Aorta (tissue), 5 donors: ENCODE data around the gene SCAMP4. TPM values are rescaled to one million over a fixed set of nuclear protein-coding genes. Genes with fewer than 3 reads are reported as not detected.

ENCODE experiments used
- ATAC-seq: fragments of 200-7000 bp; cut with Tn5 transposase; one replicate; pipeline ENCODE4 v1.9.1; 2022; ENCODE audit warnings: moderate library complexity; ENCODE audit not compliant: low FRiP score
- DNase-seq, 2 donors: peaks; one replicate each; pipeline ENCODE4 v3.0.0-alpha.2; 2020
- H3K27ac ChIP-seq, 2 donors: one replicate each; pipeline ENCODE4 v1.5.1; 2013; ENCODE audit warnings: low read length in 2 of 2, mild to moderate bottlenecking in 2 of 2, moderate library complexity in 2 of 2, control low read depth in 1 of 2, inconsistent platforms in 1 of 2, low read depth in 1 of 2
- H3K27me3 ChIP-seq, 2 donors: one replicate each; pipeline ENCODE4 v1.6.1; 2013; ENCODE audit warnings: control low read depth in 1 of 2, low read length in 1 of 2, mild to moderate bottlenecking in 1 of 2, moderate library complexity in 1 of 2; ENCODE audit not compliant: insufficient read depth in 2 of 2, control insufficient read depth in 1 of 2
- H3K36me3 ChIP-seq, 2 donors: one replicate each; pipeline ENCODE4 v1.6.1; 2013; ENCODE audit warnings: control low read depth in 1 of 2, low read length in 1 of 2, mild to moderate bottlenecking in 1 of 2; ENCODE audit not compliant: insufficient read depth in 2 of 2, control insufficient read depth in 1 of 2
- H3K4me1 ChIP-seq, 2 donors: one replicate each; pipeline ENCODE4 v1.6.1; 2013; ENCODE audit warnings: low read length in 2 of 2, control low read depth in 1 of 2, mild to moderate bottlenecking in 1 of 2, moderate library complexity in 1 of 2; ENCODE audit not compliant: insufficient read depth in 2 of 2, control insufficient read depth in 1 of 2
- H3K4me3 ChIP-seq, 2 donors: one replicate each; pipeline ENCODE4 v1.5.1; 2013; ENCODE audit warnings: low read length in 2 of 2, control low read depth in 1 of 2, mild to moderate bottlenecking in 1 of 2
- H3K9me3 ChIP-seq: one replicate; pipeline ENCODE4 v1.6.1; 2013; ENCODE audit warnings: mild to moderate bottlenecking, low read length; ENCODE audit not compliant: control insufficient read depth
- WGBS, 2 donors: extraction: QIAGEN DNeasy Blood & Tissue Kit; methylation state at CpG; one replicate each; pipeline ENCODE4 v1.1.7; 2013; 5-methylcytosine and 5-hydroxymethylcytosine counted together
- intact Hi-C, 2 donors: fragments of 100-400 bp; cut with DNase I; formaldehyde crosslinking; loops; one replicate each; pipeline versions ENCODE4 v1.14.2 to v1.15.0; 2022
- polyA plus RNA-seq, 2 donors: library from polyadenylated mRNA; stranded (reverse); fragments of 200-250 nt; gene quantifications; one replicate each; pipeline ENCODE4 v1.2.3, GENCODE V29; 2013
- total RNA-seq, 2 donors: library from RNA; stranded (reverse); fragmentation: NEBNext Ultra II Directional; extraction: Animal tissue kit (Norgen Biotek cat#: 25700); gene quantifications; one replicate each; pipeline ENCODE4 v1.2.1, GENCODE V29; 2021
- donor health status: healthy with polysubstance abuse.
- donor health status: Bipolar disorder and iron deficiency.
- donor health status: DM: no; HTN: no; CAD: no.
- donor health status: DM: no; HTN: no; CAD: no.
- donor health status: DM: yes; HTN: yes; CAD: no.

Gene SCAMP4
- total and polyA plus RNA-seq, 4 donors, result 10.1 to 49.6 (median 29.0) TPM

DNA sequence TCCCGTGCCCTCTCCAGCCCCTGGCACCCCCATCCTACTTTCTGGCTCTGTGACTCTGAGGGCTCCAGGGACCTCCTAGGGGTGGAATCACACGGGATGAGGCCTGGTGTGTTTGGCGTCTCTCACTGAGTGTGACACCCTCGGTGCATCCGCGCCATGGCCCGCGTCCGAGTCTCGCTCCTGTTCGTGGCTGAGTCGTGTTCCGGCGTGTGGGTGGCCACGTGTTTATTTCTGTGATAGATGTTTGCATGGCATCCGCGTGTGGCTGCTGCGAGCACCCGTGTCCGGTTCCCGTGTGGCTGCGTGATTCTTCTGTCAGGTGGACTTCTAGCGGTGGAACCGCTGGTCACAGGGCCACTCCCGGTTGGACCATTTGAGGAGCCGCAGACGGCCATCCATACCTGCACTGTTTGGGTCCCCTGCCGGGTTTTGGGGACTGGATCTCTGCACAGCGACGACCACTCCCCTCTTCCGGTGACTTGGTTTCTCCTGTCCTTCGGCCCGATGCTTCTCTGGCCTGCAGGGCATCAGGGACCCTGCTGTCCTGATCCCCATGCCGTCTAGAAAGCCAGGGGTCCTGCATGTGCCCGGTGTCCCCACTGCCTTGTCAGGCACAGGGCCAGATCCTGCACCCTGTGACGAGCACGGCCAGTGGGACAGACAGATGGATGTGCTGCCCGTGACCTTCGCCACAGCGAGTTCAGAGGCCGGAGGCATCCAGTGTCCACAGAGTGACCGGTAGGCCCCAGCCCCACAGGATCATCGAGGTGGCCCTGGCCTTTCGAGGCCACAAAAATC lies 44.3 kb downstream of the SCAMP4 start:
- no peak for DNase-seq
- Histone ChIP-seq H3K4me3 (no peak overlapping the region), H3K4me1 (no peaks in the 10 kb centered on the region), H3K27ac (no peak overlapping the region), H3K9me3 (no peaks in the 10 kb centered on the region), H3K27me3 (no peaks in the 10 kb centered on the region), H3K36me3 (no peaks in the 10 kb centered on the region)
- no peak for ATAC-seq
- 96% methylated on average over 44 of the region's 44 CpGs for WGBS, 2 donors
- intact Hi-C loops, result no loop called here

DNA sequence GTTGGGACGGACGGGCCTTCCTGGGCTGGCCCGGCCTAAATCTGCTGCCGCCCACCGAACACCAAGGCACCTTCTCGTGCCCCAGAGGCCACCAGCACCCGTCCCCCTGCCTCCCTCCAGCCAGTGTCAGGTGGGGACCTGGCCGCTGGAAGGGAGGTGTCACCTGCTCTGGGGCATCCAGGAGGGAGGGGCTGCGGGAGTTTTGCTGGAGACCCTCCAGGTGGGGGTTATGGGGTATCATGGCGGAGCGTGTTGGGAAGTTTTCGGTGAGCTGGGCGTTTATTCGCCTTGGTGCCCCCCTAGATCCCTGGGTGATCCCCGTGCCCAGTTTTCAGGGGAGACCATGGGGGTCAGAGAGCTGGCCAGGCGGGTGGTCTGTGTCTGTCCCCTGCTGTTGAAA lies 45.4 kb downstream of the SCAMP4 start:
- Histone ChIP-seq H3K4me3 (no peak overlapping the region), H3K36me3 (no peaks in the 10 kb centered on the region), H3K9me3 (no peaks in the 10 kb centered on the region), H3K27ac (no peak overlapping the region), H3K4me1 (no peaks in the 10 kb centered on the region), H3K27me3 (no peaks in the 10 kb centered on the region)
- intact Hi-C loops, result no loop called here
- WGBS, 2 donors, result 94 to 98% methylated on average over 14 to 16 of the region's 16 CpGs
- ATAC-seq (no peak), DNase-seq (no peak)

DNA sequence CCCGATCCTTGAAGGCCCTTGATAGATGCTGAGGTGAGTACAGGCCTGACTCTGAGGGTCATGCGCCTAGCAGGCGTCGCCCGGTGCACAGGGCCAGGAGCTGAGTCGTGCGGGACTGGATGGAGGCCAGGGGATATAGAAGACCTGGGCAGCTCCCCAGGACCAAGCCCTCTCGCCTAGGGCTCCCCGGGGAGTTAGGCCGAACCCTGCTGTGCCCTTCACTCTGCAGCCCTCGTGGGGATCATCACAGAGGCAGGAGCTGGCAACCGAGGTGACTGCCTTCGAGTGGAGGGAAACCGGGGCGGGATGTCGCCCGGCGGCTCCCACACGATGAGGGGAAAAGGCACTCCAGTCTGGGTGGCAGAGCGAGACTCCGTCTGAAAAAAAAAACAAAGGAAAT lies 47.4 kb downstream of the SCAMP4 start:
- no peaks in the 10 kb centered on the region for H3K9me3 ChIP-seq
- no peak overlapping the region for H3K27ac ChIP-seq

DNA sequence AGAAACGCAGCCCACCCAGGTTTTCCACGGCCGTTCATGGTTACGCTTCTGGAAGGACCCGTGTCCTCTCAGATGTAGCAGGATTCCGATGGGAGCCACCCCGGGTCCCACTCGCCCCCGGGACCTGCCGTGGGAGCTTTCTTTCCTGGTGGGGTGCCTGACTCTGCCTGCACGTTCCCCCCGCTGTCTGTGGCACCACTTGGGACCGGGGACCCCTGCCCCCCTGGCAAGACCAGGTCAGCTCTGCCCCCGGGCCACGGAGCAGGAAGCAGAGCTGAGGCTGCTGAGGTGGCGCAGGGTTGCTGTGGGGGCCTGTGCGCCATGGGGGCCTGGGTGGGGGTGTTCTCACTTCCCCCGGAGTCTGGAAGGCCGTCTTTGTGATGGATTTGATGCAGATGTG lies 47.8 kb downstream of the SCAMP4 start:
- no peak for ATAC-seq
- Histone ChIP-seq H3K27ac (no peak overlapping the region), H3K4me1 (no peaks in the 10 kb centered on the region), H3K9me3 (no peaks in the 10 kb centered on the region), H3K36me3 (no peaks in the 10 kb centered on the region), H3K27me3 (no peaks in the 10 kb centered on the region), H3K4me3 (no peak overlapping the region)
- no peak for DNase-seq
- WGBS, 2 donors, result 81 to 87% methylated on average over 19 of the region's 19 CpGs
- intact Hi-C loops, result no loop called here

More for the DNA sequence above, 47.4 kb downstream of the SCAMP4 start:
- Histone ChIP-seq H3K4me3 (no peak overlapping the region), H3K27me3 (no peaks in the 10 kb centered on the region), H3K36me3 (no peaks in the 10 kb centered on the region), H3K4me1 (no peaks in the 10 kb centered on the region)
- intact Hi-C loops, result no loop called here
- DNase-seq (no peak), ATAC-seq (no peak)
- WGBS, 2 donors, result 75 to 78% methylated on average over 21 of the region's 21 CpGs

DNA sequence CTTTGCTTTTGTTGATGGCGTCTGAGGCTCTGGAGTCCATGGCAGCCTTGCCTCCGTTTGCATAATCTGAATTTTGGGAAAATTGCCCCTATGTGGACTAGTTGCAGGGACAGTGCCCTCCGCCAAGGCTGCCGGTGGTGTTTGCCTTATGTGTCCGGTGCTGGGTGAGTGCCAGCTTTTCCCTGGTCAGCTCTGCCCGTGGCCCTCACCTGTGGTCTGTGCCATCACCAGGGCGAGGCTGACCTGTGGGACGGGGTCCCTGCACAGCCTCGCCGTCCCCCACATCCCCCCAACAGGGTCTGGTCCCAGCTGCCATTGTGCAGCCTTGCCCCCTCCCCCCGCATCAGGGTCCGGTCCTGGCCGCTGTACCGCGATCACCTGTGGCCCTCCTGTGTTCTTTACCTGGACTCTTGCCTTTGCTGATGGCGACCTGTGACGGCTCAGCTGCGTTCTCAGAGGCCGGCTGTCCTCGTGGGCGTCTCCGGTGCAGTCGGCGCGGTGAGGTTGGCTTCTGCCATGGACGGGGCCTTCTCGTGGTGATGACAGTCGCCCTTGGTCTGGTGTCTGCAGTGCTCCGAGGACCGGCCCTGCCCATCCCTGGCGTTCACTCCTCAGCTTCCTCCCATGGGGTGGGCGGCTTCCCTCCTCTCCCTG lies 48.4 kb downstream of the SCAMP4 start:
- H3K27ac ChIP-seq, result no peak overlapping the region
- no peak for ATAC-seq
- 87 to 91% methylated on average over 31 to 32 of the region's 32 CpGs for WGBS, 2 donors
- H3K36me3 ChIP-seq, result no peaks in the 10 kb centered on the region
- intact Hi-C loops, result no loop called here
- H3K4me3 ChIP-seq, result no peak overlapping the region
- no peak for DNase-seq
- no peaks in the 10 kb centered on the region for H3K9me3 ChIP-seq
- H3K4me1 ChIP-seq, result no peaks in the 10 kb centered on the region
- no peaks in the 10 kb centered on the region for H3K27me3 ChIP-seq

DNA sequence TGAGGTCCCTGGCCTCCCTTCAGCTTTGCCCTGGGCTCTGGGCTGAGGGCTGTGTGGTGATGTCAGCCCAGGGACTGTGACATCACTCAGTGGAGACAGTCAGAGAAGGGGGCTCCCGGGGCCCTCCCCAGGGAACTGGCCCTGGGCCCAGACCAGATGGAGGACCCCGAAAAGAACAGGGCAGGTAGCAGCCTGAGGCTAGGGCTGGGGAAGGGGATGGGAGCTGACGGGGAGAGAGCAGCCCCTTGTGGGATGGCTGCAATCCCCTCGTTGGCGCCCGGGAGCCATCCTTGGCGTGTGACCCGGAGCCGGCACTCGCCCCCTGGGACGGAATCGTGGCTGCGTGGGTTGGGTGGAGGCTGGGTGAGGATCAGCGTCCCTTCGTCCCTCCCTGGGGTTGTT lies 49.3 kb downstream of the SCAMP4 start:
- H3K4me1 ChIP-seq, result no peaks in the 10 kb centered on the region
- intact Hi-C loops, result no loop called here
- ATAC-seq (no peak), DNase-seq (no peak)
- H3K4me3 ChIP-seq, result no peak overlapping the region
- H3K27ac ChIP-seq, result no peak overlapping the region
- H3K9me3 ChIP-seq, result no peaks in the 10 kb centered on the region
- no peaks in the 10 kb centered on the region for H3K27me3 ChIP-seq
- H3K36me3 ChIP-seq, result no peaks in the 10 kb centered on the region
- WGBS, 2 donors, result 87 to 90% methylated on average over 15 of the region's 15 CpGs

DNA sequence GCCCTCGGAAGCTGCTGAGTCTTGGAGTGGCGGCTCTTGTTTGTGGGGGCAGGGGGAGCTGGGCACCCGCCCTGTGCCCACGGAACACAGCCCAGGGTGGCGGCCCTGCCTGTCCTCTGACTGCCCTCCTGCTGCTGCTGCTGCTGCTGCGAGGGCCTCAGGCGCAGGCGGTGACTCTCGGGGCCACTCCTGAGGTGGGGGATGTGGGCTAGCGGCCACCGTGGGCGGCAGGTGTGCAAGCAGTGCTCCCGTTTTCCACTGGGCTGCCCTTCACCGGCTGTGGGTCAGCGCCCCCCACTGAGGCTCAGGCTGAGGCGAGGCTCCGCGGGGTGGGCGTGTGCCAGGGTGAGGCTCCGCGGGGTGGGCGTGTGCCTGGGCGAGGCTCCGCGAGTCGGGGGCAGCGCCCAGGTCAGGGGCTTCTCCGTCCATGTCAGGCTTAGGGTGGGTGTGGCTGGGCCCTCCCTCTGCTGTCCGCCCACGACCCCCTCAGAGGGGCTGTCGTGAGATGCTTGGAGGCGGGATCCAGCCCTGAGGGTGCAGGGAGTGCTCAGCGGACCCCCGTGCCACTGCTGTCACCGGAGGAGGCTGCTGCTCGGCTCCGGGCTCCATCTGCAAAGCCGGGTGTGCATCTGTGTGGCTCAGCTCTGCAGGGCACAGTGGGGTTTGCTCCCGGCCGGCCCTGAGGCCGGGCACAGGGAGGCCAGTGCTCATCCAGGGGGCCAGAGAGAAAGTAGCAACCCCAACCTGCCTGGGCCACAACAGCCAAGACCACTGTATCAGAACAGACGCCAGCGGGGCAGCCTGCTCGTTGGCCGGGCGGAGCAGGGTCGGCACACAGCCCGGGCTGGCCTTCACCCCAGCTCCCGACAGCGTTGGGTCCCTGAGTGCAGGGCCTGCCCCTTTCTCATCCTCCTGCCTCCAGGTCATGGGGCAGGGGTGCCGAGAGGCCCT lies 50.2 kb downstream of the SCAMP4 start:
- intact Hi-C loops, result no loop called here
- no peak for DNase-seq
- Histone ChIP-seq H3K4me3 (no peak overlapping the region), H3K9me3 (no peaks in the 10 kb centered on the region), H3K27ac (no peak overlapping the region), H3K27me3 (no peaks in the 10 kb centered on the region), H3K4me1 (no peaks in the 10 kb centered on the region), H3K36me3 (no peaks in the 10 kb centered on the region)
- ATAC-seq, result peak; percentile 4
- WGBS, 2 donors, result 81 to 83% methylated on average over 47 to 51 of the region's 51 CpGs

DNA sequence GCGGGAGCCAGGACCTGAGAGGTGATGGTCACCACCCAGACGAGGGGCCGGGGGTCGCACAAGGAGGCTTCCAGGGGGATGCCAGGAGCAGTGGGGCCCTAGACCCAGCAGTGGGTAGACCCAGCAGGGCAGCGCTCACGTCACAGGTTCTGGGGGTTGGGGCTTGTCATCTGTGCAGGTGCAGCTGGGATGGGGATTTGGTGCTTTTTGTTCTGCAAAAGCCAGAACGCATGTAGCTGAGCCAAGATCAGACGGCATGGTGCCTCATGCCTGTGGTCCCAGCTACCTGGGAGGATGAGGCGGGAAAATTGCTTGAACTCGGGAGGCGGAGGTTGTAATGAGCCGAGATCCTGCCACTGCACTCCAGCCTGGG lies 50.9 kb downstream of the SCAMP4 start:
- Histone ChIP-seq H3K4me3 (no peak overlapping the region), H3K9me3 (no peaks in the 10 kb centered on the region), H3K4me1 (no peaks in the 10 kb centered on the region), H3K27ac (no peak overlapping the region), H3K36me3 (no peaks in the 10 kb centered on the region), H3K27me3 (no peaks in the 10 kb centered on the region)
- DNase-seq (no peak), ATAC-seq (no peak)
- 89 to 93% methylated on average over 12 of the region's 12 CpGs for WGBS, 2 donors
- intact Hi-C loops, result no loop called here
